K562 (cell line): ENCODE measurements around the gene SMARCC1. TPM values are rescaled to one million over a fixed set of nuclear protein-coding genes. Genes with fewer than 3 reads are reported as not detected.

Experiments
- CBFA2T3 ChIP-seq: fragments of 450-650 bp; IDR thresholded peaks from 2 replicates; pipeline ENCODE4 v1.6.1; 2017
- HNRNPH1 ChIP-seq: fragments of 200-400 bp; formaldehyde crosslinking; optimal IDR thresholded peaks from 2 replicates; pipeline ENCODE3; 2017; ENCODE audit warnings: low read depth, mild to moderate bottlenecking, low read length, moderate library complexity
- STAT5A ChIP-seq: IDR thresholded peaks from 2 replicates; pipeline ENCODE4 v1.6.1; 2012; ENCODE audit warnings: low read length, inconsistent platforms, borderline replicate concordance
- YY1 ChIP-seq, 3 experiments: IDR thresholded peaks; 2 replicates each; pipeline ENCODE4 v1.6.1; 2011; ENCODE audit warnings: low read length in 2 of 3, mild to moderate bottlenecking in 2 of 3, moderate library complexity in 2 of 3, borderline replicate concordance in 1 of 3, control low read depth in 1 of 3, low read depth in 1 of 3; ENCODE audit not compliant: insufficient read depth in 3 of 3, insufficient replicate concordance in 2 of 3, control insufficient read depth in 1 of 3, insufficient read length in 1 of 3; ENCODE audit errors: extremely low read depth in 1 of 3
- ZNF146 ChIP-seq: IDR thresholded peaks from one replicate; pipeline ENCODE4 v1.6.1; 2018; ENCODE audit warnings: missing compliant biosample characterization; ENCODE audit not compliant: unreplicated experiment
- ZNF561 ChIP-seq: fragments of 450-650 bp; formaldehyde crosslinking; conservative IDR thresholded peaks from 2 replicates; pipeline ENCODE4 v1.4.0; 2020; ENCODE audit warnings: mild to moderate bottlenecking, moderate library complexity
- polyA plus RNA-seq, 8 experiments: library from polyadenylated mRNA; depleted of rRNA in 4 of 8; stranded (reverse) in 5 of 8; unstranded in 3 of 8; fragments of >200 nt; fragmentation: Nextera tagmentation in 2 of 8; fragmentation: Illumina TruSeq in 1 of 8; extraction: Ambion mirVana in 2 of 8; extraction: Trizol in 1 of 8; gene quantifications; 2 replicates each; pipeline versions ENCODE4 v1.2.1 to v1.2.3, GENCODE V29; 2011 to 2014; ENCODE audit warnings: inconsistent platforms in 1 of 8, missing spikeins in 1 of 8
- total RNA-seq, 7 experiments: library from RNA; depleted of rRNA in 6 of 7; stranded (reverse); fragments of >200 nt in 6 of 7; fragmentation: Illumina TruSeq in 2 of 7; extraction: Trizol in 2 of 7; gene quantifications; 2 replicates each; pipeline versions ENCODE4 v1.2.1 to v1.2.3, GENCODE V29; 2011 to 2021; ENCODE audit warnings: low replicate concordance in 1 of 7
- TF ChIP-seq, protein P1 (sequence below): IDR thresholded peaks from 2 replicates; pipeline ENCODE4 v1.6.1; 2011; ENCODE audit warnings: borderline replicate concordance, low read depth, mild to moderate bottlenecking, moderate library complexity, low read length; ENCODE audit not compliant: insufficient read depth, poor library complexity, severe bottlenecking

The SMARCC1 gene
- total and polyA plus RNA-seq, 9 of the 15 experiments (the other 6 are each of a cell fraction or from before 2014, with no cell fraction given) = 20.7 to 199 (median 66.0) TPM

DNA sequence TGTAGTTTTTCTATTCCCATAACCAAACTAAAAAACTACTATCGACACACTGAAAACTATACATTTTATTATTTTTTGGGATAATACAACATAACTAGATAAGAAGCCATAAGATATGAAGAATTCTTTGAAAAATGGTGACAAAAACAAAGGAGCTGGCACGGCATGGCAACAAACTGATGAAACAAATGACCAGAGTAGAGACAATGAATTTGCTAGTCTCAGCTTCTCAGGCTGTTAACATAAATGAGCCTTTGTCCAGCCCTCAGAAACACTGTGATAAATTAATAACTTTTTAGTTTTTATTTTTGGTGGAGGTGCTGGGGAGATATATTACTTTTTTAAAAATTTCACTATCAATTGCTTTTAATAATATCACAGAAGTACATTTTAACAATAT lies 100.7 kb downstream of the SMARCC1 start (continued):
- TF ChIP-seq HNRNPH1 = no peak
- no peak for TF ChIP-seq CBFA2T3
- TF ChIP-seq, protein P1, sequence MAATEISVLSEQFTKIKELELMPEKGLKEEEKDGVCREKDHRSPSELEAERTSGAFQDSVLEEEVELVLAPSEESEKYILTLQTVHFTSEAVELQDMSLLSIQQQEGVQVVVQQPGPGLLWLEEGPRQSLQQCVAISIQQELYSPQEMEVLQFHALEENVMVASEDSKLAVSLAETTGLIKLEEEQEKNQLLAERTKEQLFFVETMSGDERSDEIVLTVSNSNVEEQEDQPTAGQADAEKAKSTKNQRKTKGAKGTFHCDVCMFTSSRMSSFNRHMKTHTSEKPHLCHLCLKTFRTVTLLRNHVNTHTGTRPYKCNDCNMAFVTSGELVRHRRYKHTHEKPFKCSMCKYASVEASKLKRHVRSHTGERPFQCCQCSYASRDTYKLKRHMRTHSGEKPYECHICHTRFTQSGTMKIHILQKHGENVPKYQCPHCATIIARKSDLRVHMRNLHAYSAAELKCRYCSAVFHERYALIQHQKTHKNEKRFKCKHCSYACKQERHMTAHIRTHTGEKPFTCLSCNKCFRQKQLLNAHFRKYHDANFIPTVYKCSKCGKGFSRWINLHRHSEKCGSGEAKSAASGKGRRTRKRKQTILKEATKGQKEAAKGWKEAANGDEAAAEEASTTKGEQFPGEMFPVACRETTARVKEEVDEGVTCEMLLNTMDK = no peak
- TF ChIP-seq ZNF146 (CRISPR knock-in tag) = no peak
- no peak for TF ChIP-seq YY1 (IDR thresholded peaks at IDR 0.05; ENCODE audit: borderline replicate concordance in 1 of 3, control insufficient read depth in 1 of 3, extremely low read depth in 1 of 3, insufficient read depth in 3 of 3, insufficient read length in 1 of 3, insufficient replicate concordance in 2 of 3, low read depth in 1 of 3, low read length in 2 of 3)
- no peak for TF ChIP-seq ZNF561 (CRISPR knock-in tag)
- no peak for TF ChIP-seq STAT5A
